GM18526 (cell line): Measurements from ENCODE around the gene SLC16A12.

Experiments
- POLR2A ChIP-seq: IDR thresholded peaks from 3 replicates; pipeline ENCODE4 v1.6.1; 2011; ENCODE audit not compliant: insufficient read length; ENCODE audit errors: extremely low read depth

SLC16A12 gene

DNA sequence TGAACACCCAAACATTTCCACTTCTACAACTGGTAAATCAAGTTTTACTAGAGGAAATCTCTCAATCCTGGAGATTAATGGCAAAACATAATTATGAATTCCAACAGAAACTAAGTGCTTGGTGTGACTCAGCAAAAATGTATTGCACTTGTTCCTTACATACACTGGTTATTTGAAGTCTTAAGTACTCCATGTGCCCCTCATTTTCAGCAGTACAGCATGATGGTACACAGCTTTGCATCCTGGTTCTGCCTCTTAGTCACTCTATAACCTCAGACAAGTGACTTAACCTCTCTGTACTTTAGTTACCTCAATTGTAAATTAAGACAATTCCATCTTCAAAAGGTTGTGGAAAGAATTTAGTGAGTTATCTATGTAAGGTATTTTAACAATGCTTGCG, 12.9 kb downstream of the SLC16A12 start:
- TF ChIP-seq POLR2A, result no peak

DNA sequence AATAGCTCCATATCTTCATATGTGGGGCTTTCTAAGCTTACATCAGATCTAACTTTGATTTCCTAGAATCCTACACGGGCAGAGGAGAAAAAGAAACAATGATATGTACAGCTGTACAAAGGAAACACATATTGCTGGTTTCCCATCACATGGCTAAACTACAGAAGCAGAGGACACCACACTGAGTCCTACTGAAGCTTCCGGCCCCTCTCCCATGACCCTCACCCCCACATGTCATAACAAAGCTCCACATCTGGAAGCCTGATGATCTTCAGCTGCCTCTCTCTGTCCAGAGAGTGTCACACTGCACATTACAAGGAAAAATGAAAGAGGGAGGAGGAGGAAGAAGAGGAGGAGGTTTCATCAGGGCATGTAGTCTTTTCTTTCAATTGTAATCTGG, 14.0 kb downstream of the SLC16A12 start:
- no peak for TF ChIP-seq POLR2A

DNA sequence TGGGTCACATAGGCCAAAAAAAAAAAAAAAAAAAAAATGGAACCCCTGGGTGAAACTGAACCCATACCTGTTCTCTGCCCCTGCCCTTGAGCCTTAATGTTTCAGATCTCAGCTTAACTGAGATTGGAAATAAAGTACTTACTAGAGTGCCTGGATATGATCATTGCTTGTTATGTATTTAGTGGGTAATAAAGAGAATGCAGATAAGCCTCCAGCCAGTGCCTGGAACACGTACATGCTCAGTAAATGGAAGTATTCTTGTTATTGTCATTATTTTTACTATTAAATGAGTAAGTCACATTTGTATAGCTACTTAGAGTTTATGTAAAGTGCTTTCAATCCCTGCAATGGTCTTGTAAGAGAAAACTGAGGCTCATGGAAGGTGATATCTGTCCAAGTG, 14.7 kb downstream of the SLC16A12 start:
- TF ChIP-seq POLR2A, result no peak

DNA sequence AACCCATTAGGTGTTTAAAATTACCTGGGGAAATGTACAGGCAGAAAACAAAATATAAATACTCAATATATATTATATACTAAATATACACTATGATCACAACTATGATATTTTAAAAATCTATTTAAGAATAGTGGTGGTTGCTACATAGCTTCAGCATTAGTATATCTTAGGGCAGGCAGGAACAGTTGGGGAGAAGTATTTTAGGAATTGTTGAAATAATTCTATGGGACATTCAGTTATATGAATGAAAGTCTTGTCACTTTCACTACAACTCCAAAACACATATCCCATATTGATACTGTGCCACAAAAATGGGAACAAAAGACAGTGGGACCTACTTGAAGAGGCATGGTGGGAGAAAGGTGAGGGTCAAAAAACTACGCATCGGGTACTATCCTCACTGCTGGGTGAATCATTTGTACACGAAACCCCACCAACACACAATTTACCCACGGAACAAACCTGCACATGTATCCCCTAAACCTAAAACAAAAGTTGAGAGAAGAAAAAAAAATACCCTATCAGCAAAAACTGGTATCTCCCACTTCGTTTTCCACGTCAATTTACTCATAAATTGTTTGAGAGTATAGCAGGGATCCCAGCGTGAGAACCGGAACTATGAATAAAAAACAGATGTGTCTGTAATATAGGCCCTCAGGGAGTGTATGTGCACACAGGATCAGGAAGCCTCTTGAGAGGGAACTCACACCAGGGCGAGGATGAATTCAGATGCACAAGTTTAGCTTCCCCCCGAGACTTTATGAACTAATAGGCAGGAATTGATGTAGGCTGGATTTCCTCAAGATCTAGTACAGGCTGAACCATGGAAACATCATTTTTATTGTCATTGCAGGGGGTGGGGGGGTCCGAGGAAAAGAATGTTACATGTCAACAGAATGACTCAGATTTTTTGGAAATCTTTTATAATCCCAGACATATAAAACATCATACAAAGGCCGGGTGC, 16.2 kb downstream of the SLC16A12 start:
- TF ChIP-seq POLR2A, result no peak

DNA sequence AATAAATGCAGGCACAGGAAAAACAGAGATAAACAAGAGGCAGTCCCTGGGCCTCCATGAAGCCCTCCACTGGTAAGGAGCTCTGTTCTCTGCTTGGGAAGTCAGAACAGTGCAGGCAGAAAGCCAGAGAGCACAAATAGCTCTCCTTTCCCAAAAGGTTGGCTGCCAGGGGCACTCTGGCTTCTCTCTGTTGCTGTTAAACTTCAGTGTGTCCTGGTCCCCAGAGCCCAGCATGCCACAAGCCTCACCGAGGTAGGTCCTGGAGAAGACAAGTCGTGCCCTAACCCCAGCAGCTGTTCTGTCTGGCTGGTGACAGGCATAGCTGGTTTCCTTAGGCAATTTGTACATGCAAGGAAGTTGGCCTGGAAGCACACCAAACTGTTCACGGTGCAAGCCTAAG, 17.3 kb downstream of the SLC16A12 start:
- no peak for TF ChIP-seq POLR2A

DNA sequence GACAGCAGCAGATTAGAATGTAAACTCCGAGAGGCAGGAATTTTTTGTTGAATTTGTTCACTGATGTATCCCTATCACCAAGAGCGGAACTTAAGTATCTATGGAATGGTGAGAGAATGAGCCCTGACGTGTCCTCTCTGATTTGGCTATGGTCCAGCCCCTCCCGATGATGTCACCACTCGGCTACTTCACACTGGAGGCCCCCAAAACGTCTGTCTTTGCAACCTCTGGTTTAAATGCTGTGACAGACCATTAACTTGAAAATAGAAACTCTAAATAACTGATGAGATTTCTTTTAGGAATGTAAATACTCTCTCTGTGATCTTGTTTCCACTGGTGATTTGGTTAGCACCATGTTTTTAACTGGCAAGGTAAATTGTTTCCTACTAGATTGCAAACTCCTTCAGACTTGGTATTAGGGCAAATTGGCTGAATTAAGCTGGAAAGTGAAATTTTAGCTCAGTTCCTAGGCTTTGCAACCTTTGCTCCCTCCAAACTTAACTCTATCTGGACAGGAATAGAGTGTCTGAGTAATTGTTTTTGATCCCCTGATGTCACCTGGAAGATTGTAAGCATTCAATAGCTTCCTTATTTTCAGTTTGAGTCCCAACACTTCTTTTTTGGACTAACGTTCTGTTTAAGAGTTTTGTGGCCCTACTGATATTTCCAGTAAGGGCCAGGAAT, 19.1 kb downstream of the SLC16A12 start:
- TF ChIP-seq POLR2A, result no peak

DNA sequence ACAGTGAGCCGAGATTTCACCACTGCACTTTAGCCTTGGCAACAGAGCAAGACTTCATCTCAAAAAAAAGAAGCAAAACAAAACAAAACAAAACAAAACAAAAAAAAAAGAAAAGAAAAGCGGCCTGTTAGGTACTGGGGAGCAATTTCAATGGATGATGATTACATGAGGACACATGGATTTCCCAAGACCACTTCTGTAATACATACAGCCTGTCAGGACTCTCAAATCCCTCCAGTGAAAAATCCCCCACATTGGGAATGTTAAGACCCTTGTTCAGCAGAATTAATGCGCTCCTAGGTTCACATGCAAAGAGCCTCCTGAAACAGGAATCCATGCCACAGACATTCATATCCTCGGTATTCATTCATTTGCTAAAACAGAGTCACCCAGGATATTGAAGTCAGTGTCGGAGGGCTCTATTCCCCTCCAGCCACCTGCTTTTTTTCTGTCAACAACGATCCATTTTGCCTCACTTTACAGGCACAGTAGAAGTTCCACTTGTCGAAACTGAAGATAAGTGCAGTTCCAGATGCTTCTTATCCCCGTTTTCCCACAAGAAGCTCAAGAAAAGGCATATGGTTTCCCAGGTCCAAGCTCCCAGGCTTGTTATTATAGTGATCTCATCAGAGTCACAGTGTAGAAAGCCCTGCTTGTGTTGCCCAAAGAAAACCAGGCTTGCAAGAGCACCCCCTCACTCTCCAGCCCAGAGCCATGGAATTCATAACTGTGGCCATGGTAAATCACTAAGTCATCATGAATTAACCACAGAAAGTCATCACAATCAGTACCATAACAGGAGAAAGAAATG, 20.2 kb downstream of the SLC16A12 start:
- TF ChIP-seq POLR2A, result no peak

DNA sequence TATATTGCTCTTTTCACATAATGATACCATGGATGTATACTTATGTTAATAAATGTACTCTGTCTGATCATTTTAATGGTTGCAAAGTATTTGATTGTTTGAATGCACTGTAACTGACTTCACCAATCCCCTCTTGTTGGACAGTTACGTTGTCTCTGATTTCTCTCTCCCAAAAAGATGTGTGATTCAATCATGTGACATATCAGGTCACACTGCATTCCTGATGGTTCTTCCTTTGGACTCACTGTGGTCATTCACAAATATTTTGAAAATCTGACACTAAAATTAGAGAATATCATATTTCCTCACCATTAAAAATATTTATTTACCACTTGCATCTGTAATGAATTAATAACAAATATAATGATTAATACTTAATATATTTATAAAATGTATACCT, 22.2 kb downstream of the SLC16A12 start:
- no peak for TF ChIP-seq POLR2A

DNA sequence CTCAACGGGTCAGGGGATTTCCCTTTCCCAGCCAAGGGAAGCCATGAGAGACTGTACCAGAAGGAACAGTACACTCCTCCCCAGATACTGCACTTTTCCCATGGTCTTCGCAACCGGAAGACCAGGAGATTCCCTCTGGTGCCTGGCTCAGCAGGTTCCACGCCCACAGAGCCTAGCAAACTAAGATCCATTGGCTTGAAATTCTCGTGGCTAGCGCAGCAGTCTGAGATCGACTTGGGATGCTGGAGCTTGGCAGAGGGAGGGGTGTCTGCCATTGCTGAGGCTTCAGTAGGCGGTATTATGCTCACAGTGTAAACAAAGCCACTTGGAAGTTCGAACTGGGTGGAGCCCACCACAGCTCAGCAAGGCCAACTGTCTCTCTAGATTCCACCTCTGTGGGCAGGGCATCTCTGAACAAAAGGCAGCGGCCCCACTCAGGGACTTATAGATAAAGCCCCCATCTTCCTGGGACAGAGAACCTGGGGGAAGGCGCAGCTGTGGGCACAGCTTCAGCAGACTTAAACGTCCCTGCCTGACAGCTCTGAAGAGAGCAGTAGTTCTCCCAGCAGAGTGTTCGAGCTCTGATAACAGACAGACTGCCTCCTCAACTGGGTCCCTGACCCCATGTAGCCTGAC, 29.6 kb downstream of the SLC16A12 start:
- TF ChIP-seq POLR2A, result no peak

DNA sequence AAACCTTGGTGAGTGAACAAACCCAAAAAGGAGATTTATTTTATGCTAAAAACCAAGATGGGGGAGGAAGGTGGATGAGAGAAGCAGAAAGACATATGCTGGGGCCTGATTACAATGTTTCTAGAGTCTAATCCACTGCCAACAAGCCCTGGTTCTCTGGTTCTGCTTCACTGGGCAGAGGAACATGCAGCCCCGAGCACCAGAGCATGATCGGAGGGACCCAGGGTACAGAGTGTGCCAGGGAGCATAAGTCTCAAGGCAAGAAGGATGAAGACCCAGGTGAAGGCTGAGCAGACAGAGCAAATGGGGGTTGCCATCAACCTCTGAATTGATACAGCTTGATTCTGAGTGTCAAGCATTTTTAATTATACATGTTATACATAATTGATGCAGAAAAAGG, 30.7 kb downstream of the SLC16A12 start:
- no peak for TF ChIP-seq POLR2A

DNA sequence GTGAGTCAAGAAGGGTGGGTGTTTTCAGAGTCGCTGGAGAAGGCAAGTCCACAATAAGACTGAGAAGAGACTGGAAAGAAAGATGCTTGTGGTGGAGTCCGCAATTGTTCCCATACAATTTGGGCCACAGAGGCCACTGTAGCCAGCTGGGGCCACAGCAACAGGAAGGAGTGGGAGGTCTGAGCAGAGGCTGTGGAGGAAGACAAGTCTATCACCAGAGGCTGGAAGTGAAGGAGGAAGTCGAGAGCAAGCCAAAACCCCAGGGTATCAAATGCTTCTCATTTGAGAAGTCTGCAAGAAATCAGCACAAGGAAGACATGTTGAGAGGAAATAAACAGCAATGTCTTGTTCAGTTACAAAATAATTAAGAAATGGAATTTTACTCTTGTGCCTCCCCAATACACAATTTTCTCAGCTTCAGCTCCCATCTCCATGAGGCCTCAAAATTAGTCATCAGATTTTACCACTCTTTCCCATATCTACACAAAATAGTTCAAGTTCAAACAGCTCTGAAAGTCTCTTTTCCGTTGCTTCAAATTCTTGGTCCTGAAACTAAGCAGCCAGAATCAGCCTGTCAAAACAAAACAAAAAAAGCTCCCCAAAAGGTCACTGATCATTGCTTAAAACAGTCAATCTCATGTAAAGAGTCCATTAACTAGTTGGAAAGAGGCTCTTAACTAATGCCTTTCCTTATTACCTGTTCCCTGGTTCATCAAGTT, 31.6 kb downstream of the SLC16A12 start:
- TF ChIP-seq POLR2A, result no peak

DNA sequence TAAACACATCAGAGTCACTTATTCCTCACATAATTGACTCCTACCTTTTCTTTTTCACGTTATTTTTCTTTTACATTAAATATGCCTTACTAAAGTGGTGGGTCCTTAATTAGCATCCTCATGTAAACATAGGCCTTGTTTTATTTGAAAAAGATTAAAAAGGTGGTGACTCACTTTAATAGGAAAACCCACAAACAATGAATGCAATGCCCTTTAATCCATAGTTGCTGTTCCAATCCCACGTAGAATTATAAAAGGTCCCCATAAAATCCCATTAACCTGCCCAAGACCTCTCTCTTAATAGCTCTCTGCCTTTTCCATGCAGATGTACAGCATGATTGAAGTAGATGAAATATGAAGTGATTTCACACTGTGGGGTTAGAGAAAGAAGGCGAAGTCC, 32.2 kb downstream of the SLC16A12 start:
- no peak for TF ChIP-seq POLR2A

DNA sequence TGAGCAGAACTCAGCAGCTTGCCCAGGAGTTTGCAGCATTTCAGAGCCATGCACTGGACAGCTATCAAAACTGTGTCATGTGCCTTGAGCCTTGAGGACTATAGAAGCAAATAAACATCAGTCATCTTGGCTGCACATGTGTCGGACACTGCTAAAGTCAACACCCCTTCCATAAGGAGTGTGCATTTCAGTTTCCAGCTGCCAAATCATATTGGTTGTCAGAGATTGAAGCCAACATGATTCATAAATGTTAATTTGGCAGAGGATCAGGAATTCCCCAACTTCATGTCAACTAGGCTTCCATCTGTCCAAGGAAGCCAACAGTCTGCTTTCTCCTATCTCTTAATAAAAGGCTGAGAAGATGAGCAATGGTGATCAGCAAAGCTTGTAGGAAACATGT, 32.8 kb downstream of the SLC16A12 start:
- TF ChIP-seq POLR2A, result no peak

DNA sequence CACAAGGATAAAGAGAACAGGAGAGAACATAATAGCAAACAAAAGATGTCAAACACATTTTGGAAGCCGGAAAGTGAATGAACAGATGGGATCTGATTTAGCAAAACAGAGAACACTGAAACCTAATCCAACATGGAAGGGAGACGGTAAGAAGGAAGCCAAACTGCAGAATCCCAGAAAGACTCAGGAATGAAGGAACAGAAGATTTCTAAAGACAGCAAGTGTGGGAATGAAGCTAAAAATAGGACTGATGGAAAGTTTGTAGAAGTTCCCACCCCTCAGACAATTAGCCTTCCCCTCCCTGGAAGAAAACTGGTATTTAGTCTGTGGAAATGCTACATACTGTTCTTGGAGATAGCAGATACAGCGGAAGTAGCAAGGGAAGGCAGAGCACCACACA, 40.8 kb downstream of the SLC16A12 start:
- TF ChIP-seq POLR2A, result no peak
